HG03432 (cell line): ENCODE data around the gene SPAM1.
"Not testable (repeated sequence)": the region's sequence is repeated elsewhere in the genome, so short reads cannot be mapped to it uniquely, and the experiment has no call there.

ENCODE experiments used
- ATAC-seq: cut with Tn5 transposase; IDR thresholded peaks from one replicate; pipeline ENCODE4 v1.9.1; 2021; ENCODE audit warnings: mild to moderate bottlenecking, moderate library complexity; ENCODE audit not compliant: unreplicated experiment

SPAM1 gene

GRCh38 chr7:123924941-123925340 lies at the start of gene SPAM1:
TSS of gene SPAM1 (plus strand) at chr7:123925241. CDS start at chr7:123953571, 28,330 bp downstream.
- no peak for ATAC-seq

GRCh38 chr7:123876557-123877256 lies 48.3 kb upstream of the SPAM1 start:
- ATAC-seq, result no peak

GRCh38 chr7:123879628-123880027 lies 45.4 kb upstream of the SPAM1 start:
- no peak for ATAC-seq

GRCh38 chr7:123881300-123881699 lies 43.7 kb upstream of the SPAM1 start:
- no peak for ATAC-seq

GRCh38 chr7:123883154-123883553 lies 41.9 kb upstream of the SPAM1 start:
- no peak for ATAC-seq

GRCh38 chr7:123888192-123888591 lies 36.8 kb upstream of the SPAM1 start:
- no peak for ATAC-seq

GRCh38 chr7:123894753-123895152 lies 30.3 kb upstream of the SPAM1 start:
- not testable (repeated sequence) for ATAC-seq

GRCh38 chr7:123901101-123901500 lies 23.9 kb upstream of the SPAM1 start:
- no peak for ATAC-seq

- ATAC-seq, result no peak
Observed at GRCh38 chr7:123905714-123906113, 19.3 kb upstream of the SPAM1 start.

GRCh38 chr7:123916240-123916724 lies 8.8 kb upstream of the SPAM1 start:
- ATAC-seq, result no peak

- no peak for ATAC-seq
Observed at GRCh38 chr7:123917878-123918277, 7.2 kb upstream of the SPAM1 start.

GRCh38 chr7:123918309-123918708 lies 6.7 kb upstream of the SPAM1 start:
- ATAC-seq, result no peak

GRCh38 chr7:123923599-123923998 lies 1.4 kb upstream of the SPAM1 start:
- ATAC-seq, result no peak

GRCh38 chr7:123929107-123929506 lies 4.1 kb downstream of the SPAM1 start:
- no peak for ATAC-seq

- ATAC-seq, result no peak
Observed at GRCh38 chr7:123929655-123930054, 4.6 kb downstream of the SPAM1 start.

- no peak for ATAC-seq
Observed at GRCh38 chr7:123935436-123936381, 10.7 kb downstream of the SPAM1 start.

GRCh38 chr7:123936388-123936787 lies 11.3 kb downstream of the SPAM1 start:
- ATAC-seq, result no peak

- ATAC-seq, result no peak
Observed at GRCh38 chr7:123939784-123940183, 14.7 kb downstream of the SPAM1 start.

GRCh38 chr7:123941391-123942180 lies 16.5 kb downstream of the SPAM1 start:
- ATAC-seq, result no peak

- no peak for ATAC-seq
Observed at GRCh38 chr7:123944395-123944794, 19.4 kb downstream of the SPAM1 start.

GRCh38 chr7:123945938-123946337 lies 20.9 kb downstream of the SPAM1 start:
- ATAC-seq, result no peak
